Esophagus squamous epithelium (tissue), 4 donors: ENCODE measurements around the gene TAOK2.

Source experiments
- CTCF ChIP-seq, 6 experiments: fragments of 450-650 bp in 4 of 6; fragments of 200-600 bp in 2 of 6; sonication (generic) in 2 of 6; IDR thresholded peaks; one replicate each; pipeline ENCODE4 v1.5.1; 2016 to 2019; ENCODE audit warnings: antibody characterized with exemption in 6 of 6, mild to moderate bottlenecking in 4 of 6, moderate library complexity in 4 of 6
- POLR2A ChIP-seq, 4 donors: fragments of 450-650 bp; IDR thresholded peaks; one replicate each; pipeline ENCODE4 v1.6.1; 2017; ENCODE audit warnings: antibody characterized with exemption in 4 of 4, mild to moderate bottlenecking in 4 of 4, moderate library complexity in 3 of 4

- TF ChIP-seq CTCF (IDR thresholded peaks at IDR 0.05) (no peak), POLR2A (IDR thresholded peaks at IDR 0.05) (no peak)
Measured at GRCh38 chr16:30025574-30025973, 51.9 kb downstream of the TAOK2 start.
